ENCODE measurements around the gene LHB.
A peak's percentile ranks its signal among the peaks of the same experiment; 100 is the strongest.

Gene LHB

DNA sequence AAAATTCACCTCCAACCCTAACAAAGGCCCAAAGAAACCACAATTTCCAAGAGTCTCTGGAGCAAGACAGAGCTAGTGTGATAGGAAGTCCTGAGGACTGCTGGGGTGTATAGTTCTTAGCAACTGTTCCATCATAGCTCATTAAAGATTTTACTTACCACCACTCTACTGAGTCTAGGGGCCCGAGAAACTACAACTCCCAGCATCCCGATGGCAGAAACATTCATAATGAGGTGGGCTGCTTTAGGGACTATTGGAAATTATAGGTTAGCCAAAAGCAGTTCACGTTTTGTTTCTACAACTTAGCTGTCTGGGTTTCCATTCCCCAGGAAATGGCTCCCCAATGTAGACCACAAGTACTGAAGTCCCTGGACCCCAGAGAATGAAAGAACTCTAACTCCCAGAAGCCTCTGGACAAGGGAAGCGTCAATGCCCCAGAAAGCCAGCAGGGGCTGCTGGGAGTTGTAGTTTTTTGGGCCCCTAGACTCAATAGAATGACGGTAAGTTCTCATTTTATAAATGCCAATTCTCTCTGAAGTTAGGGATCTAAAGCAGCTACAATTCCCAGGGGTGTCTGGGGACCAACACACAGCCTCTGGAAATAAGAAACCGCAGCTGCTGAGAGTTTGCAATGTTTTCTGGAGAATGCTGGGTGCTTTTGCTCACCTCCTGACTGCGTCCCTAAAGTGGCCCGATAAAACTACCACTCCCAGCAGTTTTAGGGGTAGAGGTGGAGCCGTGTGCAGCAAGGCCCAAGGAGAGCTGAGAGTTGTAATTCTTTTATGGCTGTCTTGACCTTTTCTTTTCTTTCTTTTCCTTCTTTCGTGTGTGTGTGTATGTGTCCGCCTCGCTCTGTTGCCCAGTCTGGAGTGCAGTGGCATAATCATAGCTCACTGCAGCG is 40.7 kb downstream of the LHB start:
- no peak for DNase-seq

DNA sequence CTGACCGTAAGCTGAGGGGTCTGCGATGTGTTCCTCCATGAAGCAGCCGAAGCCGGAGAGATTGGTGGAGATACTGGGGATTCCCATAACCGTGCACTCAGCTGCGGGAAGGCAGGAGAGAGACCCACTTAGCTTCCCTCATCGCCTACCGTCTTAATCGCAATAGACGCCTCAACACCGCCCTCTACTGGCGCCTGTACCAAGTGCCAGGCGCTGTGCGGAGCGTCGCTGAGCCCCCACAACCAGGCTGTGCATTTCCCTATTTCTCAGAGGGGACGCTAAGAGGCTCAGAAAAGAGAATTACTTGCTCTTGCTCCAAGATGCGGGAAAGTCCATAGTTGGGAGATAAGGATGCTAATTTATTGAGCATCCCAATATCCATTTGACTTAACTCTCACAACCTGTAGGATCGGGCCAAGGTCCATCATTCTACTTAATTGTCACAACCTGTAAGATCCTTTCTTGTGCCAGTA is 45.9 kb downstream of the LHB start:
- DNase-seq = peak; percentile 73

DNA sequence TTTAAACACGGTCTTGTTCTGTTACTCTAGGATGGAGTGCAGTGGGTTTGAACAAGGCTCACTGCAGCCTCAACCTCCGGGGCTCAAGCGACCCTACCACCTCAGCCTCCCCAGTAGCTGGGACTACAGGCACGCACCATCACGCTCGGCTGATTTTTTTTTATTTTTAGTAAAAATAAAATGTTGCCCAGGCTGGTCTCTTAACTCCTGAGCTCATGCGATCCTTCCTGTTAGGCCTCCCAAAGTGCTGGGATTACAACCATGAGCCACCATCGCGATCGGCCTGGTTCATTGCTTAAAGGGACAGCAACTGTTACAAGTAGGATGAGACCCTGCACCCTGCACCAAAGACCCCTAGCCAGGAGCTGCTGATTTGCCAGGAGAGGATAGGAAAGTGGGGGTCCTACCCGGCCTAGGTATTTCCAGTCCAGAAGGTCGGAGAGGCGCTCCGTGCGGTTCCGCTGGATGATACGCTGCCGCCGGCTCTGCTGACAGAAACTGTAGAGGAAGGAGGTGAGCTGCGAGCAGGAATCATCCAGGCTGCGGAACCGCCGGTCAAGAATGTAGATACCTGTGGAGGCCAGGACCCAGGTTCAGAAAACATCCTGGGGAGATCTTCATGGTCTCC is 46.6 kb downstream of the LHB start:
- no peak for DNase-seq

DNA sequence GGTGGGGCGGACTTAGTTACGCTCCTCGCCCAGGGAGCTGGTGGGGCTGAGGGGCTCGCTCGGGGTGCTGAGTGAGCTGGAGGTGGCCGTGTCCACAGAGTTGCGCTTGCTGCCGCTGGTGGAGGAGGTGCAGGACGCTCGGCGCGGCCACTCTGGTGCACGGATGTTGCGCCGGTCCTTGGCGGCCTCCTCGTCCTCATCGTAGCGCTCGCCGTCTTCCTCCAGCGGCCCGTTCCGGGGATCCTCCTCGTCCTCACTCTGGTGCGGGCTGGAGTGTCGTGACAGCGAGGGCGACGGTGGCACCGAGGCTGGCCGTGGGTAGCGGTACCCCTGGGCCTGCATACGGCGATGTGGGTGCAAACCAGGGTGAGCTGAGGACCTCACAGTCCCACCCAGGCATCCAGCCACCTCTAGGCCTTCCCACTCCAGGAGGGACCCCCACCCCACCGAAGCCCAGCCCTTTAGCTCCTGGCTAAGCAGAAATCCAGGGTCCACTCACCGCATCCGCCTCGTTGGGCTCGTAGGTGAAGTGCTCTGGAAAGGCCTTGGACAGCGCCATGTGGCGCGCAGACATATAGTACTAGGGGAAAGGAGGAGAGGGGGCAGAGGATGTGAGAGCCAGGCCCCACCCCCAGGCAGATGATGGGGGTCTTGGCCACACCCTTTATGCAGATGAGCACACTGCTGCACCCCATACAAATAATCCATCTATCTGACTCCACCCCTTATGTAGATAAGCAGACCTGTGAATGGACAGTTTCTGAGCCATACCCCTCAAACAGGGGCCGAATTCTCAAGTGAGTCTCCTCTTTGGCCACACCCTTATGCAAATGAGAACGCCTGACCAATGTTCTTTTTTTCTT is 47.4 kb downstream of the LHB start:
- peak; percentile 21 for DNase-seq

DNA sequence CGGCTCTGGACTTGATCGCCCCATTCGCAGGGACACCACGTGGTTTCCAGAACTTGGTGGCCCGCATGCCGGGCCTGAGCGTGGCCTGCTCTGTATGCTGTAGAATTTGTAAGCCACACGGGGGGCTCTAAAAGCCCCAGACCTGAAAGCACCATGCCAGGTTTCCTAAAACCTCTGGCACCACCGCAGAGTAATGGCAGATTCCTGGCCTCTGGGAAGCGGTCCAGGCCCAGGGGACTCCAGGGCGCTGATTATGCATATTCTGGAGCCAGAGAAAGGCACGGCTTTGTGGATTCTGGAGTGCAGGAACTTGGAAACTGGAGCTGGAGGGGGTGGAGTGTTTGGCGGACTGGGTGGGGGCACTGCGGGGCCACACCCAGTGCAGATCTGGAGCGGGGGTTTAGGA is 48.1 kb downstream of the LHB start:
- no peak for DNase-seq

DNA sequence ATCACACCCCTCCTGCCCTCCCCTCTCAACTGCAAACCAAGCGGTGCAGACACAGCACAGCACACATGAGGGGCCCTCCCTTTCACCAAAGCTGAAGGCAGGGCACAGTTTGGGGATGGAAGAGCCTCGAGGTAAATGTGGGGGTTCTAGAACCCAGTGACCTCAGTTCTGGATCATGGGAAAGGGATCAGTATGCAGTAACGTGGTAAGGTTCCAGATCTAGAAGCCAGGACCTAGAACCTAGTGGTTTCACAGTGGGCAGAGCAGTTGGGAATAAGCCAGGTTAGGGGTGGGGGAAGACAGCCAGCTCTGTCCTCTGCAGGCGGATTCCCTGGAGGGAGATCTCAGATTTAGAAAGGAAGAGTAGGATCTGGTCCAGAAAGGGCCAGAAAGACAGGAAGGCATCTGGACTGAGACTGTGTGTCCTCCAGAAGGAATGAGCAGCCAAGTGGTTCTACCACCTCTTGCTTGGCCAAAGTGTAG is 48.7 kb downstream of the LHB start:
- peak; percentile 44 for DNase-seq

DNA sequence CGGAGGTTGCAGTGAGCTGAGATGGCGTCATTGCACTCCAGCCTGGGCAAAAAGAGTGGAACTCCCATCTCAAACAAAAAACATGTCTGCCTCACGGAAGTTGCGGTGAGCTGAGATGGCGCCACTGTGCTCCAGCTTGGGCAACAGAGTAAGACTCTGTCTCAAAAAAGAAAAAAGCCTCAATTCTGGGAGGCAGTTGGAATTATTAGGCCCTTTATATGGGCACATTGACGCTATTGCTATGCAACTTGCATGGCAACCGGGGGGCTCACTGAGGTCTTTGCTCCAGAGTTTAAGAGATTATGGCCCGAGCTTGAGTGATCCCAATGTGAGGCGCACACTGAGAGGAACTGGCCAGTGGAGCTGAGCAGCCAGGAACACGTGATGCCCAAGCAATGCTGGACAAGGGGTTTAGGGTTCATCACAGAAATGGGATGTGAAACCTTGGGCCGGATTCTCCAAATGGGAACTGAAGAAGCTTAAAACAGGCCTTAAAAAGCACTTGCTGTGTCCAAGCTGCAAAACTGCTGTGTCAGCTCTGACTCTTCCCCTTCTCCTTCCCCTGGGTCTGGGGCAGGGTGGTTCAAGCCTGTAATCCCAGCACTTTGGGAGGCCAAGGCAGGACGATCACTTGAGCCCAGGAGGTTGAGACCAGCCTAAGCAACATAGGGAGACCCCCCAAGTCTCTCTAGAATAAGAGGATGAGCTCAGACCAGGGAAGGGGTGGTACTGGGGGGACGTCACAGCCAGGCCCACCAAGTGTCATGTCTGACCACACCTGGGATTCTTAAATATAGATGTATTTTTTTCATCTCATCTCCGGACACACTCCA is 49.3 kb downstream of the LHB start:
- peak; percentile 50 for DNase-seq

DNA sequence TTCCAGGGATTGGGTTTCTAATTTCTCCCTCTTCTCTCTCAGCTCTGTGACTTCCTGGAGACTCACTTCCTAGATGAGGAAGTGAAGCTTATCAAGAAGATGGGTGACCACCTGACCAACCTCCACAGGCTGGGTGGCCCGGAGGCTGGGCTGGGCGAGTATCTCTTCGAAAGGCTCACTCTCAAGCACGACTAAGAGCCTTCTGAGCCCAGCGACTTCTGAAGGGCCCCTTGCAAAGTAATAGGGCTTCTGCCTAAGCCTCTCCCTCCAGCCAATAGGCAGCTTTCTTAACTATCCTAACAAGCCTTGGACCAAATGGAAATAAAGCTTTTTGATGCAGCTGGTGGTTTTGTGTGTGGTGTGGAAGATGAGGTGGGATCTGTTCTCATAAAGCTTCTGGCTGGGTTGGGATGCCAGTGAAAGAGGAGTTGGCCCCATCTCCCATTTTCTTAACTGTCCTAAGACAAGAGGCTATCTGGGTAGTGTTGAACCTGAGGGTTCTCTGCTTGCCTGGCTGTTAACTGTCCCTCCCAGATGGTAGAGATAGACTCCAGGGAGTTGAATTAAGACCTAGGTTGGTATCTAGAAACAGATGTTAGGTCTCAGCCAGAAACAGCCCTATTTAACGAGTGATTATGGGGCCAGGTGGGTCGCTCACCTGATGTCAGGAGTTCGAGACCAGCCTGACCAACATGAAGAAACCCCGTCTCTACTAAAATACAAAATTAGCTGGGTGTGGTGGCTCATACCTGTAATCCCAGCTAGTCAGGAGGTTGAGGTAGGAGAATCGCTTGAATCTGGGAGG is 50.1 kb downstream of the LHB start:
- DNase-seq = no peak
